HG03460 (cell line): ENCODE results near the gene SFRP5.

Source experiments
- ATAC-seq: cut with Tn5 transposase; IDR thresholded peaks from one replicate; pipeline ENCODE4 v1.9.1; 2021; ENCODE audit not compliant: unreplicated experiment

SFRP5 gene

GRCh38 chr10:97766996-97767924 lies 4.5 kb downstream of the SFRP5 start:
- no peak for ATAC-seq

- no peak for ATAC-seq
Observed at GRCh38 chr10:97766106-97766810, 5.5 kb downstream of the SFRP5 start.

GRCh38 chr10:97765201-97765600 lies 6.6 kb downstream of the SFRP5 start:
- no peak for ATAC-seq

DNA sequence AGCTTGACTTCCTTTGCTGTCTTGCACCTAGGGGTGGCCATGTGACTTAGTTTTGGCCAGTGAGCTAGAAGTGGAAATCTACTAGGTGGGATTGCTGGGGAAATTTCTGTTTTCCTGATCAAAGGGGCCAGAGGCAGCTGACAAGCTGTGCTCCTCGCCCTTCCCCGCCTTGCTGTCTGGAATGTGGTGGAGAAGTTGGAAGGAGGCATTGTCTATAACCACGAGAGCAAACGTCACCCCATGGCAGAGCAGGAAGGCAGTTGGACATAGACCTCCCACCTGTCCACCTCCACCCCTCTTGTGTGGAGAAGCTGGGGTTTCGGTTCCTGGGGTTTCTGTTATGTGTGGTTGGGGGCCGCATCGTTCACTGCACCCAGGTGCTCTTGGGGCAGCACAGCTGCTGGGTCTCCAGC lies 7.3 kb downstream of the SFRP5 start:
- no peak for ATAC-seq

DNA sequence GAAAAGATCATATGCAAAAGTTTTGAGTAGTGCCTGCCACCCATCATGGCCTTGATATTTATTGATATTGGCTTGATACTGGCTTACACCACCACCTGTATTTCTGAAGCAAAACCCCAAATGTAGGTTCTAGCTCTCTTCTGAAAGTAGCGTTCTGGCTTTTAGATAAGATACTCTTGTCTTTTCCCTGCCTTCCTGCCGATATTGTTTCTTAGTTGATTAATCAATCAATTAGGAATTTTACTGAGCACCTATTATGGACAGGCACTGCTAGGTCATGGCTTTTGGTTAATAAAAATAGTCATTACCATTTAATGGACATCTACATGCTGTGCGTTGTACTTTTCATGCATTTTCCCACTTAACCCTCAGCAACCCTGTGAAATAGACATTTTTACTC lies 7.9 kb downstream of the SFRP5 start:
- ATAC-seq = no peak

DNA sequence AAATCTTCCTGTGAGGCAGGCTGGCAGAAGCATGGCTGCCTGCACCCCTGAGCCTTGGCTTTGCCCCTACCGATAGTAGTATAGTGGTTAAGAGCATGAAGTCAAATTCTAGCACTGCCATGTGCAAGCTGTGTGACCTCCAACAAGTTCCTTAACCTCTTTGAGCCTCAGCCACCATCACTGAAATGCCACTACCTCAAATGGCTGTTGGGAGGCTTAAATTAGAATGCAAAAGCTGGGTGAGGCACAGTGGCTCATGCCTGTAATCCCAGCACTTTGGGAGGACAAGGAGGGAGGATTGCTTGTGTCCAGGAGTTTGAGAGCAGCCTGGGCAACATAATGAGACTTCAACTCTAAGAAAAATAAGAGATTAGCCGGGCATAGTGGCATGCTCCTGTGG lies 8.4 kb downstream of the SFRP5 start:
- no peak for ATAC-seq

DNA sequence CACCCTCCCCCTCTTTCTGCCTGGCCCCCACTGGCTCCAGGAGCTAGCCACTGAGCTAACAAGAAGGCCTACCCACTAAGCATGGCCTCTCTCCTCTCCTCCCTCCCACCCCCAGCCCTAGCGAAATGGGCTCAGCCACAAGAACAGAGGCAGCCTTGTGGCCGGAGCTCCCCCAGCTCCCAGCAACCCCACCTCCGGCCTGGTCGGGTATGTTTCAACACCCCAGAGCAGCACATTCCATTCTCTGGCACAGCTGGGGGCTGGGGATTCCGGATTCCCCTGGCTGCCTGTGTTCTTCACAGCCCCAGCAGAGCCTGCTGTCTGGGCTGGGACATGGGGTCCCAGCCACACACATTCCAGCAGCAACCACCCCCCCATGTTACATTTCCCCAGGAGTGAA lies 9.0 kb downstream of the SFRP5 start:
- ATAC-seq = no peak

DNA sequence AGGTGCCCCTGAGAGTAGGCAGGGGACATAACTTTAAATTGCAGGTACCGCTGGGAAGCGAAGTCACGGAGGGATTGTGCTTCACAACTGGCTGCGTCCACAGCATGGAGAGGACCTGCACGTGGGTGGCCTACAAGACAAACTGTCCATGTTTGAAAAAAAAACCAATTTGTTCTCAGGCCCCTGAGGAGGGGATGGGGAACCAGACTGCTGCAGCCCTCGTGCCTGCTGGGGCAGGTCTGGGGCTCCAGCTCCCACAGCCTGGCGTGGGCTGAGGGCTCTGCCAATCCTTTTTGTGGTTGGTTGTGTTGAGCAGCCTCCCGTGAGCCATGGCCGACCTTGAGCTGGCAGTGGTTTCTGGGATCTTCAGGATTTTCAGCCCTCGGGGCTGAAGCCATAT lies 9.7 kb downstream of the SFRP5 start:
- ATAC-seq = no peak

GRCh38 chr10:97761331-97761865 lies 10.4 kb downstream of the SFRP5 start:
- ATAC-seq = no peak

DNA sequence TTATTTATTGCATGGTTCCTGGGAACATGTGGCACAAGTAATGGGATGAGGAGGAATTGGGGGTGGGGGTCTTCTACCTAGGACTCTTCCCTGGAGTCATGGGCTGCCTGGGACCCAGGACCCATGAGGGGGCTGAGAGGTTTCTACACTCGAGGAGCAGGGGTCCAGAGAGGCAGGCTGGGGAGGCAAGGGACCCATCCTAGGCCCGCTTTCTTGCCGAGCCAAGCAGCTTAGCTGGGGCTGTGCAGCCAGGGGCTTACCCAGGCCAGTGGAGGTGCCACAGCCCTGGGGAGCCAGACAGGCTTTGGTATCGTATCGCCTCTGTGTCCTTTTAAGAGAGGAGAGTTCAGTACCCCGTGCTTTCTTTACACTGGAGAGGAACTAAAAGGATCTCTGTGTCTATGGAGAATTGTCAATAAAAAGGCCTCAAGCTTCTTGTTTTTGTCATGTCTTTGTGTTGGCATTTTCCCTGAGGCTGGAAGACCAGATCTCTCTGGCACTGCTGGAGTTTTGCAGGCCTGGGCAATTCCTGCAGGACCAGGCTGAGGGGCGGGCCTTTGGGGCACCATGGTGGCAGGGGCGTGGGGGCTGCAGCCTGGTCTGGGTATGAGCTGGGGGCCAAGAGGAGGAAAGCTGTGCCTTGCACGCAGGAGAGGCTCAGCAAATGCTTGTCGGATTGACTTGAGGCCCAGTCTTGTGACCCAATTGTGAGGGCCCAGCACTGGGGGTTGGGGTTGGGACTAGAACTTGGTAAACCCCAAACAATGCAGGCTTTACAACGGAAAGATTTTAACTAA lies 11.1 kb downstream of the SFRP5 start:
- ATAC-seq = no peak

DNA sequence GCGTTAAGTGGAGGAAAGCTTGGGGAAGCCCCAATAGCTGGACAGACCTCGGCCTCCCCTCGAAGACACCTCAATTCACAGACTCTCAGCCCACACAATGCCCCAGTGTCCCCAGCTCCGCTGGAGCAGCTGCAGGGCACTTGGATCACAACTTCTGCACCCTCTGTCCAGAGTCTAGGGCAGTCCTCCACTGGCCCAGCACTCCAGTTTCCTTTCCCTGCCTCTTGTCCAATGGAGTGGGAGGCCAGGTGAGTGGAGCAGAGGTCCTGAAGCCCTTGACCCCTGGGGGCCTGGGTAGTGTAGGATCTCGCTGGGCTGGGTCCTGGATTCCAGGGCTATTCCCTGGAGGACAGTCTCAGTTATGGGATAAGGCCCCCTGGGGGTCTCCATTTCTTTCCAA lies 11.9 kb downstream of the SFRP5 start:
- no peak for ATAC-seq

DNA sequence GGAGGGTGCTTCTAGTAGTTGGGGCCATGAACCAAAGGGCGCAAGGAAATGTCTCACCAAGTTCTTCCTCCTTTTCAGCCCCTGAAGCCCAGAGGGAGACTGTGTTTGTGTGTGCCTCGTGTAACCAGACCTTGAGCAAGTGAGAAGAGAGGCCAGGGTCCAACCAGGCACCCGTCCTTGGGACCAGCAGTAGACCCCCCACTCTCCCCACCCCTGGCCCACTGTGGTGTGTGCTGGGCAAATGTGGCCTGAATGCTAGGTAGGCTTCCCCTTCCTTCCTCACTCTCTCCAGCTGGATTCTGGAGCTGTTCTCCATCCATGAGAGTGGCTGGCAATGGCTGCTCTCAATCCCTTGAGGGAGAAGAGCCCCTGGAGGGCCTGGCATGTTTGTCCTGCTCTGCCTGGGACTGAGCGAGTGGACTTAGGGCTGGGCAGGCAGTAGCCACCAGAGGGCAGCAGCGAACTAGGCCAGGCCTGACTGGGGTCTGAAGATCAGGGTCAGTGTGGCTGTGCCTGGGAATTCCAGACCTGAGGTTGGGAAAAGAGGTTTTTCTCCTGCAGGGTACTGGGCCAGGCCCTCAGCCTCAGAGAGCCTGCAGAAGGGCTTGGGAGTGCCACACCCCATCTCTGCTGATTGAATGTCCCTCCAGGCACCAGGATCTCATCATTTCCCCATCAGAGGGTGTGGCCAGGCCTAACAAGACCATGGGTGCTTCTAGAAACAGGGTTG lies 12.5 kb downstream of the SFRP5 start:
- ATAC-seq = peak; percentile 58

DNA sequence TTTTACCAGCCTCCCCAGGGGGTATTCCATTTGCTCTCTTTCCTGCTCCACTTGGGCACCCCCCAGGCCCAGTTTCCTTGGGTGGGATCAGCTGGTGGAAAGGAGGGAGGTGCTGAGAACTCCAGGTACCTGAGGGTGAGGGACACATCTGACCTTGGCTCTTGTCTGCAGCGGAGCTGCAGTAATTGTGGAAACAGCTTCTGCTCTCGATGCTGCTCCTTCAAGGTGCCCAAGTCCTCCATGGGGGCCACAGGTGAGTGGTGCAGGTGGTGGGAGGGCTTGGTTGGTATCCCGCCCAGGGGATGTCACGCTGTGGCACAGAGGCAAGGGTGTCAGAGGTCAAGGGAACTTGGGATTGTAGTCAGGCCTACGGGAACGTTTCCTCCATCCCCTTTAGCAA lies 14.3 kb downstream of the SFRP5 start:
- no peak for ATAC-seq

- no peak for ATAC-seq
Observed at GRCh38 chr10:97755718-97756117, 16.1 kb downstream of the SFRP5 start.

DNA sequence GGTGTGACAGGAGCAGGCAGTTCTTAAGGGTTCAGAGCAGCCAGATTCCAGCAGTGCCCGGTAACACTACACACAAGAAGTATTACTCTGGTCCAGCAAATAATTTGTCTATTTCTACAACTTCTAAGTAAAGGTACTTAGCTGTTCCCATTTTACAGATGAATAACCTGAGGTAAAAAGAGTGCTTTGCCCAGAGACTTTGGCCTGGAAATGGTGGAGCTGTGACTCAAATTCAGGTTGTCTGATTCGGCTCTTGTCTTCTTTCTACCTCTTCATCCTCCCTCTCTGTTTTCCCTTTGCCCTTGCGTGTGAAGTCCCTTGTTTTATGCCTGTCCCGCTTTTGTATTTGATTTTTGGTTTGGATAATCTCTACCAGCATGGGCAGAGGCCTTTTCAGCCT lies 17.1 kb downstream of the SFRP5 start:
- ATAC-seq = no peak

DNA sequence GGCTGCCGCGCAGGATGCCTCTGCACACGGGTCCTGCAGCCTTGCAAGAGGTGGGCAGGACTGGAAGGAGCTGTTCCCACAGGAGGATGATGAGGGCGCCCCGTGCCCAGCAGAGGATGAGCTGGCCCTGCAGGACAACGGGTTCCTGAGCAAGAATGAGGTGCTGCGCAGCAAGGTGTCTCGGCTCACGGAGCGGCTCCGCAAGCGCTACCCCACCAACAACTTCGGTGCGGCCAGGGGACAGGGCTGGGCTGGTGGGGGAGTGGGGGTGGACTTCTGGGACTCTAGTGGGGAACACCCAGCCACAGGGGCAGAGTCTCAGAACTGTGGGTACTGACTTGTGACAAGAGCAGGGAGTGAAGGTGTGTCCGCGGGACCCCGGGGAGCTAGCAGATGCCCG lies 18.8 kb downstream of the SFRP5 start:
- no peak for ATAC-seq

GRCh38 chr10:97748116-97748515 lies 23.7 kb downstream of the SFRP5 start:
- ATAC-seq = no peak

DNA sequence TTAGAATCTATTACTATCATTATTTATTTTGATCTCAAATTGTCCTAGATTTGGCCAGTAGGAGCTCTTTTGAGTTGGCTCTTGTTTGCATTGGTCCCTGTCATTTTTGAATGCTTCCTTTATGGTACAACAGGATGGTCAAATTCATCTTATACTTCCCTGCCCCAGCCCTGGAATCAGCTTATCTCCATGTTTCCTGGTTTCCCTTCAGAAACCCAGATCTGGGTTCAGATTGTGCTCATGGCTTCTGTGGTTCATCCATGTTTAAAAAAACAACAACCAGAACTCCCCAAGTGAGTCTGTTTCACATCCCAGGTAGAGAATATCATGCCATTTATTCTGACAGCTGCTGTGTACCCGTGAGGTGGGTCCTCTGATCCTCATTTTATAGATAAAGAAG lies 24.2 kb downstream of the SFRP5 start:
- no peak for ATAC-seq

GRCh38 chr10:97744405-97745035 lies 27.3 kb downstream of the SFRP5 start:
- no peak for ATAC-seq
